GM19351 (cell line): Measurements from ENCODE around the gene PLEKHO1.

Experiments
- ATAC-seq: cut with Tn5 transposase; IDR thresholded peaks from one replicate; pipeline ENCODE4 v1.9.1; 2021; ENCODE audit warnings: mild to moderate bottlenecking, moderate library complexity; ENCODE audit not compliant: unreplicated experiment

PLEKHO1 gene

DNA sequence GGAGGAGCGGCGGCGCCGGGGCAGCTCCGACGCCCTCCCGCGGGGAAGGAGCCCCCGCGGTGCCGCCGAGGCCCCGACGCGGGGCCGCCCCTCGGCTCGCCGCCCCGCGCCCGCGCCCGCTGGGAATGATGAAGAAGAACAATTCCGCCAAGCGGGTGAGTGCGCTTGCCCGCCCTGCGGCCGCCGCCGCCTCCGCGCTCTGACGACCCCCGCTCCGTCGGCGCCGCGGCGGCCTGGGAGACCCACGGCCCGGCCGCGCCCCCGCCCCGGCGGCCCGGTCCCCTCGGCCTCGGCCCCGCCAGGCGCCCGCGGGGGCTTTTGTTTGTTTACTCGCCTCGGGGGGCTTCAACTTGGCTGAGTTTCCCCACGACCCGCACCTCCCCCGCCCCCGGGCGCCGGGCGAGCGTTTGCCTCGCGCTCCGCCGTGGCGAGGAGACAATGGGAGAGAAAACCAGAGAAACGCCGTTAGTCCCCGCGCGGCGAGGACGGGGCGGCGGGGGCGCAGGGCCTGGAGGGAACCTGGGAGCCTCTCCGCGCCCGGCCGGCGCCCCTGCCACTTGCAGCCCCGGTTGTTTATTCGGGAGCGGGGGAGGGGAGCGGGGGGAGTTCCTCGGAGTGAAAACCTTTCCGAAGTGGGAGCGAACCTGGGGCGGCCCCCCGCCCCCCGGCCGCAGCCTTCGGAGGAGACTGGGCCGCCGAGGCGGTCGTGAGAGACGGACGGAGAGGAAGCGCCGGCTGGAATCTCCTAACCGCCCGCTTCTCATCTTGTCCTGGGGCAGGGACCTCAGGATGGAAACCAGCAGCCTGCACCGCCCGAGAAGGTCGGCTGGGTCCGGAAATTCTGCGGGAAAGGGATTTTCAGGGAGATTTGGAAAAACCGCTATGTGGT, 661 bp downstream of the PLEKHO1 start:
- no peak for ATAC-seq

GRCh38 chr1:150151291-150152181, 1.8 kb downstream of the PLEKHO1 start:
- ATAC-seq, result no peak

DNA sequence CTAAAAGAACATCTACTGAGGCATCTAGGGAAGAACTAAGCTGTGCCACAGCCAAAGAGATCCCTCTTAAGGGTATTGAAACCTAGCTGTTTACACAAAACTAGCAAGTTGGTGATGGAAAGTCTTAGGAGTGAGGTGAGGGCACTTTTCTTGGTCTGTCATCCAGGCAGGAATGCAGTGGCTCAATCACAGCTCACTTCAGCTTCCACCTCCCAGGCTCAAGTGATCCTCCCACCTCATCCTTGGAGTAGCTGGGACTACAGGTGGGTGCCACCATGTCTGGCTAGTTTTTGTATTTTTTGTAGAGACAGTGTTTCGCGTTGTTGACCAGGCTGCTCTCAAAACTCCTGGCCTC, 2.4 kb downstream of the PLEKHO1 start:
- ATAC-seq, result no peak

- ATAC-seq, result no peak
These were observed 3.2 kb downstream of the PLEKHO1 start for GRCh38 chr1:150152772-150153456.

GRCh38 chr1:150154143-150154542, 4.4 kb downstream of the PLEKHO1 start:
- ATAC-seq, result no peak

GRCh38 chr1:150155413-150156071, 5.8 kb downstream of the PLEKHO1 start:
- no peak for ATAC-seq

- no peak for ATAC-seq
These were observed 7.3 kb downstream of the PLEKHO1 start for GRCh38 chr1:150156868-150157603.

- ATAC-seq, result no peak
These were observed 9.8 kb downstream of the PLEKHO1 start for GRCh38 chr1:150159550-150159949.

DNA sequence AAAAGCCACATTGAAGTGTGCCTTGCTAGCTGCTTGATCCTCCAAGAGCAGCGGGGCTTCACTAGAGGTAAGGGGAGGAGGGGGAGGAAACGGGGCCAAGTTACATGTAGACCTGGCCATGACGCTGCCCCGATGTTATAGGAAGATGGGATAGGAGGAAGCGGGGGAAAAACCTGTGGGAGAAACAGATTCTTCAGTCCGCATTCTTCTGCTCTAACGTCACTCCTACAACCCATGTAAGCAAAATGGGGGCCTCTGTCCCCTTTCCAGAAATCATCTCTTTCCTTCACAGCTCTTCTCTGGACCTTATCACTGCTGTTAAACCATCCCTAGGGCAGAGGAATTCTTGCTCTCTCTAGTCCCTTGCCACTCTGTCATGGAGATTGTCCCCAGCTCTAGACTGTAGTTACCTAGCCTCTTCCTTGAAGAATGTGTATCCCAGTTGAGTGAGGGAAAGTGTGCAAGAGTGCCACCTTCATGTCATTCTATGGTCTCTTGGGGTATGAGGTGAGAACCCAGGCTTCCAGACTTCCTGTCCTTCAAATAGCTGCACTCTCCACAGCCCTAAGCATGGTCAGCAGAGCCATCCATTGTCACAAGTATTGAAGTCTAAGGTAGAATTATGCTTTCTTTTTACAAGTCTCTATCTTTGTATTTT, 11.4 kb downstream of the PLEKHO1 start:
- no peak for ATAC-seq

GRCh38 chr1:150161747-150162581, 12.2 kb downstream of the PLEKHO1 start:
- no peak for ATAC-seq

GRCh38 chr1:150162582-150162861, 12.8 kb downstream of the PLEKHO1 start:
- ATAC-seq, result no peak

GRCh38 chr1:150162862-150163706, 13.4 kb downstream of the PLEKHO1 start:
- peak; percentile 36 for ATAC-seq

GRCh38 chr1:150164224-150164623, 14.5 kb downstream of the PLEKHO1 start:
- no peak for ATAC-seq

- no peak for ATAC-seq
These were observed 15.1 kb downstream of the PLEKHO1 start for GRCh38 chr1:150164779-150165178.

DNA sequence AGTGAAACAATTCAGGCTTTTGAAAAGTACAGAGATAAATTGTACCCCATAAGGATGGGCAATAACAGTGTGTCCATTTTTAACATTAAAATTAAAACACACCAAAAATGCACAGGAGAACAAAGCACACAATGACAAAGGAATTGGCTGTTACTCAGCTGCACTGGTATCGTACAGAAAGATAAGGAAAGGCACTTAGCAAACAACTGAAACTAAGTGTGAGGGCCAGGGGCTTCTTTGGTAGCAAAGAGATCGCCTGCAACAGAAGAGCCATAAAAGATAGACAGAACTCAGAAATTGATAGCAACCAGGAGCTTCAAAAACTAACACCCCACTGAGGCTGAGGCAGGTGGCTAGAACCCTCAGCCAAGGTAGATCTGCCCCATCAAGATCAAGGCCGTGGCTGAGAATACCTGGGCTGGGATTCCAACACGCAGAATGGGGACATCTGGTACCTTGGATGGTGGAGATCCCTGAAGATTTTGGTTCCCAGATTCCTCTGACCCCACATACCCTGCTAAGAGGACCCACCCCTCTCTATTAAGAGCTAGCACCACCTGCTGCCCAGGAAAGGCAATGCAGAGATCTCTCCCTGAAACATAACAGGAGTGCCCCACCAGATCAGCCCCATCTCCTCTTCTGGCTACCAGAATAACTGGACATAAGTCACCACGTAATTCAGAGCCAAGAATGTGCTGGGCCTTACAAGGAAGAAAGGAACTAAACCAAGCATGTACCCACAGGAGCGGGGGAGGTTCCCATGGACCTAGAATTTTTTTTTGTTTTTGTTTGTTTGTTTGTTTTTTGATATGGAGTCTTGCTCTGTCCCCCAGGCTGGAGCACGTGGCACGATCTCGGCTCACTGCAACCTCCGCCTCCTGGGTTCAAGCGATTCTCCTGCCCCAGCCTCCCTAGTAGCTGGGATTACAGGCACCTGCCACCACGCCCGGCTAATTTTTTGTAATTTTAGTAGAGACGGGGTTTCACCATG, 16.2 kb downstream of the PLEKHO1 start:
- ATAC-seq, result no peak

- no peak for ATAC-seq
These were observed 19.4 kb downstream of the PLEKHO1 start for GRCh38 chr1:150168960-150169601.
